ENCODE results near the gene REEP3. TPM values are rescaled to one million over a fixed set of nuclear protein-coding genes. Genes with fewer than 3 reads are reported as not detected.

Gene REEP3
- total RNA-seq, 1 donor from 2014 or later, result 9.7 TPM

GRCh38 chr10:63630085-63630930 is 109.1 kb downstream of the REEP3 start:
- Mint-ChIP-seq H3K4me1 (peaks cover 30% of the 10 kb centered on the region), H3K9me3 (no peaks in the 10 kb centered on the region), H3K36me3 (ENCODE audit: low read depth) (peaks cover 3% of the 10 kb centered on the region), H3K4me3 (peak overlapping the region; percentile 91), H3K27me3 (no peaks in the 10 kb centered on the region), H3K27ac (peak overlapping the region; percentile 94)
- ChIA-PET POLR2A (interaction anchor here (0.5 to 4.1 kb wide), 17 partner anchors 19 to 497 kb away, joined by 3 to 35 read pairs (median 5); partner anchors contain the start of genes JMJD1C, NRBF2 and REEP3), CTCF (interaction anchor here (0.7 to 7.6 kb wide), 19 partner anchors 9 to 472 kb away, joined by 3 to 85 read pairs (median 5); partner anchors contain the start of gene JMJD1C)
- DNase-seq (peak; percentile 77), ATAC-seq (ENCODE audit: low read depth) (peak; percentile 69)
- intact Hi-C loops (cut with micrococcal nuclease), result loop anchor here (1.0 kb wide), 1 partner anchor 456 kb away; no protein-coding TSS in a partner anchor
- TF ChIP-seq CTCF (IDR thresholded peaks at IDR 0.05), result no peak

GRCh38 chr10:63630931-63631680 is 109.9 kb downstream of the REEP3 start:
- ChIA-PET CTCF (interaction anchor here (1.1 to 7.6 kb wide), 7 partner anchors 89 to 465 kb away, joined by 3 to 85 read pairs (median 14); no protein-coding TSS in a partner anchor), POLR2A (interaction anchor here (0.5 to 4.1 kb wide), 10 partner anchors 19 to 424 kb away, joined by 3 to 35 read pairs (median 6); partner anchors contain the start of gene REEP3)
- peaks cover 29% of the 10 kb centered on the region for H3K4me1 Mint-ChIP-seq
- H3K36me3 Mint-ChIP-seq (ENCODE audit: low read depth), result peaks cover 3% of the 10 kb centered on the region
- H3K27me3 Mint-ChIP-seq, result no peaks in the 10 kb centered on the region
- intact Hi-C loops (cut with micrococcal nuclease), result loop anchor here (1.0 kb wide), 1 partner anchor 457 kb away; no protein-coding TSS in a partner anchor
- no peak for DNase-seq
- no peak for ATAC-seq (ENCODE audit: low read depth)
- no peaks in the 10 kb centered on the region for H3K9me3 Mint-ChIP-seq
- no peak for TF ChIP-seq CTCF (IDR thresholded peaks at IDR 0.05)
- H3K4me3 Mint-ChIP-seq, result peak overlapping the region; percentile 91
- peak overlapping the region; percentile 80 for H3K27ac Mint-ChIP-seq

- Mint-ChIP-seq H3K4me1 (peaks cover 28% of the 10 kb centered on the region), H3K9me3 (no peaks in the 10 kb centered on the region), H3K4me3 (no peak overlapping the region), H3K27ac (no peak overlapping the region), H3K27me3 (no peaks in the 10 kb centered on the region), H3K36me3 (ENCODE audit: low read depth) (peaks cover 3% of the 10 kb centered on the region)
- no peak for TF ChIP-seq CTCF (IDR thresholded peaks at IDR 0.05)
- ATAC-seq (ENCODE audit: low read depth), result no peak
- ChIA-PET POLR2A (no interaction called here), CTCF (interaction anchor here (0.6 to 7.6 kb wide), 4 partner anchors 14 to 466 kb away, joined by 3 to 85 read pairs (median 27); no protein-coding TSS in a partner anchor)
- intact Hi-C loops (cut with micrococcal nuclease), result no loop called here
- no peak for DNase-seq
These were observed 110.8 kb downstream of the REEP3 start for GRCh38 chr10:63631991-63632390.

- DNase-seq (no peak), ATAC-seq (ENCODE audit: low read depth) (no peak)
- intact Hi-C loops (cut with micrococcal nuclease), result no loop called here
- H3K27me3 Mint-ChIP-seq, result no peaks in the 10 kb centered on the region
- CTCF ChIA-PET, result interaction anchor here (0.7 to 7.6 kb wide), 4 partner anchors 87 to 468 kb away, joined by 3 to 85 read pairs (median 3); no protein-coding TSS in a partner anchor
- POLR2A ChIA-PET, result interaction anchor here (0.7 kb wide), 1 partner anchor 85 kb away, joined by 8 read pairs; no protein-coding TSS in a partner anchor
- H3K36me3 Mint-ChIP-seq (ENCODE audit: low read depth), result peaks cover 3% of the 10 kb centered on the region
- no peak overlapping the region for H3K4me3 Mint-ChIP-seq
- H3K27ac Mint-ChIP-seq, result no peak overlapping the region
- peaks cover 14% of the 10 kb centered on the region for H3K4me1 Mint-ChIP-seq
- no peaks in the 10 kb centered on the region for H3K9me3 Mint-ChIP-seq
- TF ChIP-seq CTCF (IDR thresholded peaks at IDR 0.05), result no peak
These were observed 112.7 kb downstream of the REEP3 start for GRCh38 chr10:63633677-63634487.

Data from activated B cell treated with CpG ODN at 0.5 μM for 24 hours (primary cell).